Stimulated activated CD8-positive, alpha-beta memory T cell treated with anti-CD3 and anti-CD28 coated beads, Interleukin-2, amount 100 ng/mL, for 48 hours (primary cell): ENCODE measurements around the gene PRSS57.
"Not testable (repeated sequence)": the region's sequence is repeated elsewhere in the genome, so short reads cannot be mapped to it uniquely, and the experiment has no call there.

Experiments used
- DNase-seq, 2 donors: peaks; one replicate each; pipeline ENCODE4 v3.0.0-alpha.2; 2020; ENCODE audit warnings: low read depth in 2 of 2

Gene PRSS57

DNA sequence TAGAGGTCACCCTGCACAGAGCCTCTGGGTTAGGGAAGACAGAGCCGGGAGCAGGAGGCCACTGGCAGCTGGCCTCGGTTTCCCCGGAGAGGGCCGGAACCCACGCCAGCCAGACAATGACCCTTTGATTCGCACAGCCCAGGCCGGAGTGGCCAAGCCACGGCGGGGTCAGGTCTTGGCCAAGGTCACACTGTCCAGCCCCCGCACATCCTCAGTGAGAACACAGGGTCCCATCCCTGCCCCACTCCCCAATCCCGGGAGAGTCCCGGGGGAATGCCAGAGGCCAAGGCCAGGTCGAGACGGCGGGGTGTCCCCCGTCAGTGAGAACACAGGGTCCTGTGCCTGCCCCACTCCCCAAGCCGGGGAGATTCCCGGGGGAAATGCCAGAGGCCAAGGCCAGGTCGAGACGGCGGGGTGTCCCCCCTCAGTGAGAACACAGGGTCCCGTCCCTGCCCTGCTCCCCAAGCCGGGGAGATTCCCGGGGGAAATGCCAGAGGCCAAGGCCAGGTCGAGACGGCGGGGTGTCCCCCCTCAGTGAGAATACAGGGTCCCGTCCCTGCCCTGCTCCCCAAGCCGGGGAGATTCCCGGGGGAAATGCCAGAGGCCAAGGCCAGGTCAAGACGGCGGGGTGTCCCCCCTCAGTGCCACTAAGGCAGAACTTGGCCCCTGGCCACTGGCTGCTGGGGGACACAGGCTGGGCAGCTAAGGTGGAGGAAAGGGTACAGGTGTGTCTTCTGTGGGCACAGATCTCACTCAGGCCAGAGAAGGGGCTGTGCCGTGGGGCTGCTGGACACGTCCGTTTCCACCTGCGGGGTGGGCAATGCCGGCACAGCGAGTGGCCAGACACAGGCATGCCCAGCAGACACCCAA, 20.7 kb downstream of the PRSS57 start:
- no peak for DNase-seq

DNA sequence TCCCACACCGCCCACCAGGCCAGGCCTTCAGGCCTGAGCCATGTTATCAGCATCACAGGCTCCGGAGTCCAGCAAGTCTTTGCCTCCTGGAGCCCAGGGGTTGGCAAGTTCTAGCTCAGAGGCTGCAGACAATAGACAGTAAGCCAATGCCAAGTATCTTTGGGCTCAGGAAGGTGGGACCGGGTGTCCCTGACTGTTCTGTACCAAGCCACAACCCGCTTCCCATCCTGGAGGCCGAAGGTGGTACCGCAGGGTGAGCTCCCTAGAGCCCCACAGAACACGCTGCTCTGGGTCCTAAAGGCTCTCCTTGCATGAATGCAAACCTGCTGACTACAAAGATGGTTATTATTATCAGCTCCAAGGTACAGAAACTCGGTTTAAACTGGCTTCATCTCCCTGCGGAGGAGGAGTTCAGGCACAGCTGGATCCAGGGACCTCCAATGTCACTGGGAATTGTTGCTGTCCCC, 24.6 kb downstream of the PRSS57 start:
- DNase-seq: no peak

DNA sequence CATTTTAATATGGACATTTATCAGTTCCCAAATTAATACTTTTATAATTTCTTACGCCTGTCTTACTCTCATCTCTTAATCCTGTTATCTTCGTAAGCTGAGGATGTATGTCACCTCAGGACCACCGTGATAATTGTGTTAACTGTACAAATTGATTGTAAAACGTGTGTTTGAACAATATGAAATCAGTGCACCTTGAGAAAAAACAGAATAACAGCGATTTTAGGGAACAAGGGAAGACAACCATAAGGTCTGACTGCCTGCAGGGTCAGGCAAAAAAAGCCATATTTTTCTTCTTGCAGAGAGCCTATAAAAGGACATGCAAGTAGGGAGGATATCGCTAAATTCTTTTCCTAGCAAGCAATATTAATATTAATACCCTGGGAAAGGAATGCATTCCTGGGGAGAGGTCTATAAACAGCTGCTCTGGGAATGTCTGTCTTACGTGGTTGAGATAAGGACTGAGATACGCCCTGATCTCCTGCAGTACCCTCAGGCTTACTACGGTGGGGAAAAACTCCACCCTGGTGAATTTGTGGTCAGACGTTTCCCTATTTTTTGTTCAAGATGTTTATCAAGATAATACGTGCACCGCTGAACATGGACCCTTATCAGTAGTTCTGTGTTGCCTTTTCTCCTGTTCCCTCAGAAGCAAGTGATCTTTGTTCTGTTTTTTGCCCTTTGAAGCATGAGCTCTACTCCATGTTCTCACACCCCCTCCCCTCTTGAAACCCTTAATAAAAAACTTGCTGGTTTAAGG, 26.4 kb downstream of the PRSS57 start:
- not testable (repeated sequence) for DNase-seq

DNA sequence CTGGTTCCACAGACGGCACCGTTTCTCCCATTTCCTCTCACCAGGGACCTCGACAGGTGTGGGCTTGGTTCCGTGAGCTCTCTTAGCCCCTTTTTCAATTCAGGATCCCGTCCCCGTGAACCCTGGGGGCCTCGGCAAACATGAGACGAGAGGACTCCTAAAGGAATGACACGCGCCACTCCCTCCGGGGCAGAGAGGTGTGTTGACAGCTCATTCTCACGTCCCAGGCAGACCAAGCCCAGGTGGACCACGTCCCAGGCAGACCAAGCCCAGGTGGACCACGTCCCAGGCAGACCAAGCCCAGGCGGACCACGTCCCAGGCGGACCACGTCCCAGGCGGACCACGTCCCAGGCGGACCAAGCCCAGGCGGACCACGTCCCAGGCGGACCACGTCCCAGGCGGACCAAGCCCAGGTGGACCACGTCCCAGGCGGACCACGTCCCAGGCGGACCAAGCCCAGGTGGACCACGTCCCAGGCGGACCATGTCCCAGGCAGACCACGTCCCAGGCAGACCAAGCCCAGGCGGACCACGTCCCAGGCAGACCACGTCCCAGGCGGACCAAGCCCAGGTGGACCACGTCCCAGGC, 28.2 kb downstream of the PRSS57 start:
- DNase-seq: not testable (repeated sequence)

DNA sequence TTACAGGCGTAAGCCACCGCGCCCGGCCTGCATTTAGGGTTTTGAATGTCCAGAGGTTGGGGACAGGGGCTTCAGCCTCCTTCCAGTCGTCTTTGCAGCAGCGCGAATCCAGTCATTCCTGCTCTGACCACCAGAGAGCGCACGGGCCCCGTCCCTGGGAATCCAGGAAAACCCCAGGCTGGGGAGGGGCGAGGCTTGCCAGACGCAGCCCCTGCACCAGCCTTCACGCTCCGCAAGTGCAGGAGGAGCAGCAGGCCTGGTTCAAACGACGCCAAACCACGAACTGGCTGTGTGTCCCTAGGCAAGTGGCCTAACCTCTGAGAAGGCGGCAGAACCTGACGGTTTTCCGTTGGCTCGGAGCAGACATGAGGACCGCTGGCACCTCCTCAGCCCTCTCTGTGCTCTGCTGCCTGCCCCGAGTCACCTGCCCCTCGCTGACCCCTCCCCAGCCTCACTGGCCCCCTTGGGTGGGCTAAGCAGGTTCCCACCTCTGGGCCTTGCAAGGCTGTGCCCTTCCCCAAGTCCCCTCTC, 30.3 kb downstream of the PRSS57 start:
- peak; percentile 62 to 82 for DNase-seq

DNA sequence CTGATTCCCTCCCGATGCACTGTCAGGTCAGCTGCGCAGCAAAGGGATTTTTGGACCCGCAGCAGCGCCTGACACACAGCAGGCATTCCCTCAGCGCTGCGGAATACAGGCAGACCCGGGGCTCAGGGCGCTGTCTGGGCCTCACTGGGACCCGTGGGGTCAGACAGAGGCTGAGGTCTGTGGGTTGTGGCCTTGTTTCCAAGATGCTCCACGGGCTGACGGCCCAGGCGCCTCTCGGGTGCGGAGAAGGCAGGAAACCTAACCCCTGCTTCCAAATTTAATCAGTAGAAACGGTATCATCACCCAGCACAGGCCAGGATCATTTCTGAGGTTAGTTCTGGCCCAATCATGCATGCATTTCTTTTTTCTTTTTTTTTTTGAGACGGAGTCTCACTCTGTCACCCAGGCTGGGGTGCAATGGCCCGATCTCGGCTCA, 31.6 kb downstream of the PRSS57 start:
- DNase-seq: no peak

DNA sequence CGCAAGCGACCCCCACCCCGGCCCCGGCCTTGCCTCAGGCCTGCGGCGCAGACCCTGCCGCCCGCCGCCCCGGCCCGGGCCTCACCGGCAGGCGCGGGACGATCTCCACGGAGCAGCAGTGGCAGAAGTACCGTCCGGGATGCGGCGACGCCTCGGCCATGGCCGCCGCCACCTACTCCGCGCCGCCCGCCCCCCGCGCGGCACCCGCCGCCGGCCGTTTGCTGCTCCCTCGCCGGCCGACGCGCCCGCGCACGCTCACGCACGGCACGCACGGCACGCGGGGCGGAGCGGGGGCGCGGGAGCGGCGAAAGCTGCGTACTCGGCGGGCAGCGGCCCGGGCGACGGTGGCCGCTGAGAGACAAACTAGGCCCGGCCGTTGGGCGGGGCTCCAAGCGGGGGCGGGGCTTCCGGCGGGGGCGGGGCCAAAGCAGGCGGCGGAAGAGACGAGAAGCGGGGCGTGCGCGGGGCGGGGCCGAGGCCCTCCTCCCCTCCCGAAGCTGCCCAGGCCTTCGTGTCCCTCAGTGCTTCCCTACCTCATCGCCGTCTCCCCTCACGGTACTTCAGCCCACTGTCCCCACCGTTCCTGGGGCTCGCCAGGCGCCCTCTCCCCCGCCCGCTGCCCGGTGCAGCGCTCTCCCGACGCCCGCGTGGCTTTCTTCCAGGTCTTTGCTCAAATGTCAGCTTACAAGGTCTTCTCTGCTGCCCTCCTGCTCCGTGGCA, 32.1 kb downstream of the PRSS57 start, which contains the start of gene RNF126:
Gene RNF126 (minus strand): TSS at position 253 of the 720 bp plus-strand sequence. CDS start 93 bp downstream, at position 160.
- DNase-seq: peak; percentile 92 to 95

DNA sequence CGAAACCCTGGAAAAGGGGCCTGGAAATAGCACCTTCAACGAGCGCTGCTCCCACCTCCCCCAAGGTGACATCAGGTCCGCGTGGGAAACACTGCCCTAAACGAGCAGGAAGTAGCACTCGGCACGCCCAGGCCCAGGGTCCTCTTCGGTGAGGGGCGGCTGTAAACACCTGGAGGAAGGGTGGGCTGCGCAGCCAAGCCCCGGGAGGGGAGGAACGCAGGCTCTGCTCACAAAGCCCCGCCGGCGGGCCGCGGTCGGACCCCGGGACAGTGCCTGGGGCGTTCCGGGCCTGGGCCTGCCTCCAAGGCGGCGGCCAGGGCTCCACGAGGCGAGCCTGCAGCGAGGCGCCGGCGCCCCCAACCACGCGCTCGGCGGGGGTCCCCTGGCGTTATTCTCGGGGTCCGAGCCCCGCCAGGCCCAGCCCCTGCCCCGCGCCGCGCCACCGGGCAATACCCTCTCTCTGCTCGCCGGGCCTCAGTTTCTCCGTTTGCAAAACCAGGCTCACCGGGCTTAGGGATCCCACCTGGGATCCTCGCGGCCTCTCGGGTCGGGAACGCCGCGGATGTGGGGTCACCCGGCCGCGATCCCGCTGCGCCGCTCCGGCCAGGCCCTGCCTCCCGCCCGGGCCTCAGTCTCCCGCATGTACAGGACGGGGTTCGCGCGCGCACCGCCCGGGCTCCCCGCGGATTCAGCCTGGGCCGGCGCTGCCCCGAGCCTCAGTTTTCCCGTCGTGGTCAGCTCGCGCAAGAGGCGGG, 32.9 kb downstream of the PRSS57 start:
- peak; percentile 62 to 63 for DNase-seq

DNA sequence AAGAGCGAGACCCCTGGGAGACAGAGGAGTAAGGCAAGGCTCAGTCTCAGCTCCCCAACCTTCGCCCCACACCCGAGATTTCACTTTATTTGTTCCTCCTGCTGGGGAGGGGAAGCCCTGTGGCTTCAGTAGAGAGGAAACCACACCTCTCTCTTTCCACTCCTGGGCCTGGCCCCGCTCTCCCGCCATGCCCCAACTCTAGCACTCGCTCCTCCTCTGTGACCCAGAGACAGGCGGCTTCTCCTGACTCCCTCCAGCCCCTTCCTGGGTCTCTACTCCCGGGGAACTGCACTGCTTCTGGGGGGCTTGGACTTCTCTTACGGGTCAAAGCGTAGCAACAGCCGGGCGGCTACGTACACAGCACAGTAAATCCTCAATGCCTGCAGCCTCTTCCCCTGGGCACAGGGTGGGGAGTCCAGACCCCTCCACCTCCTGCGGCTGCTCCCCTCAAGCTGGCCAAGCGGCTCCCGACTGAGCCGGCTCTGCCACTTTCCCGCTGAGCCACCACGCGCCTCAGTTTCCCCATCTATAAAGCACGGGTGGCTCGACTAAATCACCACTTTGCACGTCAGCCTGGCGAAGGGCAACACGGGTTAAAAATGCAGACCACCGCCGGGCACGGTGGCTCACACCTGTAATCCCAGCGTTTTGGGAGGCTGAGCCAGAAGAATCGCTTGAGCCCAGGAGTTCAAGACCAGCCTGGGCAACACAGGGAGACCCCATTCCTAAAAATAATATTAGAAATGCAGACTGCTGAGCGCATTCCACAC, 33.6 kb downstream of the PRSS57 start:
- peak; percentile 37 to 49 for DNase-seq

DNA sequence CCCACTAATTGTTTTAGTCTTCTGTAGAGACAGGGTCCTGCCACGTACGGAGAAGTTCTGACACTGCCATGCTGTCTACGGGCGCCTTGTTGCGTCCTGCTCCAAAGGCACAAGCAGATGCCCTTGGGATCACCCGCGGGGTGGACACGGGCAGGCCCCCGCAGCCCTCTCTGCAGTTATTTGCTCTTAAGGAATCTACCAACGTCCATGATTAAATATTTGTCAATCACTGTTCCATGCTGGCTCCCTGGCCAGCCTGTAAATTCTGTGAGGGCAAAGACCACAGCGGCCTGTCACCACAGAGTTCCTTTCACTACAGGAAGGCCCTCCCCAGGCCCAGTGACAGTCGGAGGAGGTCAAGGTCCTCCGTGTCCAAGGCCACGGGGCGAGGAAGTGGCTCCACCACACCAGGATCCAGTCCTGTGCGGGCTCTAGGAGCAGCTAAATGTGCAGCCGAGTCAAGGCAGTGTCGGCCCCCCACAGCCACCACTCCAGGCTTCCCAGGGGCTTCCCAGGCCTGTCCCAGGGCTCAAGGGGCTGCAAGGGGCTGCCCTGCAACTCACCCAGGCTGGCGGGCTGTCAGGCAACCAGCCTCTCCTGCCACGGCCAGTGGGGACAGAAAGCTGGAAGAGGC, 34.3 kb downstream of the PRSS57 start:
- DNase-seq: no peak

DNA sequence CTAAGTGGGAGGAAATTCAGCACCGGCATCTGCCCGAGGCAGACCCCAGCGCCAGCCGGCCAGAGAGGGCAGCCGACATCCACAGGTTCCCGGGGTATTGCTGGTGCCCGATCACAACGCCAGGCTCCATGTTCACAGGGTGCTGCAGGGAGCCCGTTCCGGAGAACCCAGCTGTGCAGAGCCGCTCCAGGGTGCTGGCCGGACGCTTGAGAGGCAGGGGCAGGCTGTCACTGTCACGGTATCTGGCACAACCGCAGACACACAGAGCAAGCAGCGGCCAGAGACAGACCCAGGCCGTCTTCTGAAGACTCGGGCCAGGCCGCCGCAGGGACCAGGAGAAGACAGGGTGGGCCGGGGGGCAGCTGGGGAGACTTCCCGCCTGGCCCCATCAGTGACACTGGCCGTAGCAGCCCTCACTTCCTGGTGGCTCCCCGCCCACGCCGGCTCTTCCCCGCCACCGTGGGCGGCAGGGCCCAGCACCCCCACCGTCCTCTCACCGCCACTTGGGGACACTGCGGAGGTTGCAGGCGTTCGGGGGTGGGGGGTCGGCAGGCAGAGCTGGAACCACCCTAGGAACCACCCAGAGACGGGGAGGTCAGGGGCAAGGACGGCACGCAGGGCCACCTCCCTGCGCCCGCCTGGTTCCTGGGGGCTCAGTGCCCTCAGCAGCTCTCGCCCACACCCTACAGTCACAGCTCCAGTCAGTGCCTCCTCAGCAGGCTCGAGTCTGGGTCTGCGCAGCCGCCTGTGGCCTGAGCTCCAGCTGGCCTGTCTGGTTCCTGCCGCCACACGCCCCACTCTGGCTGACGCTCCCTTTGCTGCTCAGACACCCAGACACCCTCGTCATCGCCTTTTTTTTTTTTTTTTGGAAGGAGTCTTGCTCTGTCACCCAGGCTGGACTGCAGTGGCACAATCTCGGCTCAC, 36.1 kb downstream of the PRSS57 start:
- no peak for DNase-seq

DNA sequence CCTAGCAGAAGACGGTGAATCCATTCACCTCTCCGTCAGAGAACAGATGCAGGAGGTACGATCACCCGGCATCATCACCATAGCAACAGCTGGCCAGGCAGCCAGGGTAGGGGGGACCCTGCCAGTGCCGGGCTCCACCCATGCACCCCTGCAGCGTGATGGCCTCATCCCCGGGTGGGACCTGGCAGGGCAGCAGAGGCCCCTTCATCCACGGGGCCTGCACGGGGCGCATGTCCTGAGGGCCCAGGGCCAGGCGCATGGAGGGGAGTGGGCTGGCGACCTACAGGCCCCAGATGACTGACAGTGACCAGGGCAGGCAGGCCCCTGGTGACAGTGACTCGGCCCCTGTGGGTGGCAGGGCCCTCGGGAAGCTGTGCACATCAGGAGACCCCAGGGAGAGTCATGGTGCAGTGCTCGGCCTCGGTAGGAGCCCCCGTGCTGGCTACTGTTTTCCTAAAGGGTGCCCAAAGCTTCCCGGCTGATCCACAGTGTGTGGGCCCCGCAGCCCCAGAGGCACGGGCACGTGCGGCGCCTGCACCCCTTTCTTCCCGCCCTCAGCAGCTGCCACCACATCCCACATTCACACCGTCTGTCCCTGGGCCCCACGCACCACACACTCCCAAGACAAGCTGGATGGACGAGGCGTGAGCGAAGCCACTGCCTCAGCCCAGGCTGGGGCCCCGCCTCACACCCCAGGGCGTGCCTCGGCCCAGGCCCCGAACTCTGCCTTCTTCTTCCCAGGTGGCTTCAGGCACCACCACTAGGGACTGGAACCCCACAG, 37.0 kb downstream of the PRSS57 start:
- DNase-seq: no peak

DNA sequence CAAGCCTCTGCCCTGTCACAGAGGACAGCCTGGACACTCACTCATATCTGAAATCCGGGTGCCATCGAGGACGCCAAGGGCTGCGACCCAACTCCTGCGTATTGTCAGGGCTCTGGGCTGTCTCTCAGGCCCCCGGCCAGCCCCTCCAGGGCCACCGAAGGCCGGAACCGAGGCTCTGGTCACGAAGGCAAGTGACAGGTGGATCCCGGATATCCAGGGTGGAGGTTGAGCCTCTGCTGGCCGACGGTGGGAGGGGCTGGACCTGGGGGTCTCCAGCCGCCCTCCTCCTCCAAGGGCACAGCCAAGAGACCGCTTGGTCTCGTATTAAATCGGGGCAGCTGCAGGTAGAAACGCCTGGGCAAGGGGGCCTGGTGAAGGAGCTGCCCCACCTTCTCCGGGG, 37.6 kb downstream of the PRSS57 start:
- no peak for DNase-seq

DNA sequence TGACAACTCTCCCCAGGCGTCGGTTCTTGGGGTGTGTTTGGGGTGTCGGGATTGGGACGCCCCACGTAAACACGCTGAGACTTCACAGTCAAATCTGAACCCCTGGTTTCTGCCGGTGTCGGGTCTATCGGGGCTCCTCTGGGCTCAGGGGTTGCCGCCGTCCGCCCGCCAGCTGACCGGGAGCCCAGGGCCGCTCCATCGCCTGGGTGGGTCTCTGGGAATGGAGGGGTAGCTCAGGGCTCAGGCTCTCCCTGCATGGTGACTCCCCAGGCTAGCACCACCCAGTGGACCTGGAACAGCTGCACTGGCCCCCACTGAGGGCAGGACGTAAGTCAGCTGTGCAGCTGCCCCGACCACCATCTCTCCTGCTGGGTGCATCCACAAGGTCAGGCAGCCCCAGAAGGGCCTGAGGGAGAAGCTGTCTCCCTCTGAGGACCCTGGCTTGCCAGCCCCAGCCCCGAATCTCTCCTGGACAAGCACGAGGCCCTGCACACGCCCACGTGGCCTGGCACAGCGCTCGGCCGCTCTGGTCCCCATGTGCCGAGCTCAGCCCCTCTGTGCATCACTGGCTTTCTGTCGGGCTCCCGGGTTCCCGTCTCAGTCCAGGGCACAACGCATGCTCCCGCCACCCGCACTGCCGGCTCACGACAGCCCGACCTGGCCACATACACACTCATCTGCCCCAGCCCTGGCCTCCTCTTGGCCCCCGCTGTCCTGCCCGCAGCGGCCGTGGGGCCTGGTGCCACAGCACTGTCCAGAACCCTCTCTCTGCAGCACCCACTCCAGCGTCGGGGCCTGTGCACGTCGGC, 38.3 kb downstream of the PRSS57 start:
- DNase-seq: no peak

DNA sequence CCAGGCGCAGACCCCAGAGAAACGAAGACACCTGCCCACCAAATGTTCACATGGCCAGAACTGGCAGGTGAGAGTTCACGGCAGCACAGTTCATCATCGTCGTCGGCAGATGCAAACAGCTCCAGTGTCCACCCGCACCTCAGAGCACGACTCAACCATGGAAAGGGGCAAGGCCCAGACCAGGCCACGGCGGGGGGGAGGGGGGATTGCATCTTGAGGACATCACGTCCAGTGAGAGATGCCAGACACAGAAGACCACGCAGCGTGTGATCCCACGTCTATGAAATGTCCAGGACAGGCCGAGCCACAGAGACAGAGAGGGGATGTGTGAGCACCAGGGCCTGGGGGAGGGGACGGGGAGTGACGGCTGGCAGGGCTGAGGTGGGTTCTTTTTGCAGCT, 39.6 kb downstream of the PRSS57 start:
- no peak for DNase-seq

DNA sequence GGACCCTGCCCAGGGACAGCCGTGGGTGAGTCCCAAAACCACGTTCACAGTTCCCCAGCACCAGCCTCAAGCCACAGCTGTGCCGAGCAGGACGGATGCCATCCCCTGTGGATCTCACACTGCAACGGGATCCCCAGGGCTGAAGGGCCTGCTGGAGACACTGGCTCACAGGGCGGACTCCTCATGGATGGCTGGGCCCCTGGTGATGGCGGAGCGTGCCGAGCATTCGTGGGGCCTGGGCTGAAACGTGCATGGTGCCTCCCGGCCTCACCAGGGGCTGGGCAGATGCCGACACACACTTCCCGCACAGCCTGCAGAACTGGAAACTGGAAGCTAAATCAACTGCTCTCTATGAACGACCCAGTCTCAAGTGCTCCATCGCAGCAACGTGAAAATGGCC, 41.8 kb downstream of the PRSS57 start:
- DNase-seq: no peak
